PC-3 (cell line): ENCODE measurements around the gene TGM5.

ENCODE experiments used
- EZH2 ChIP-seq: fragments of 300-600 bp; sonication (generic); IDR thresholded peaks from one replicate; pipeline ENCODE4 v1.6.1; 2017; ENCODE audit warnings: antibody characterized with exemption, mild to moderate bottlenecking, low read length; ENCODE audit not compliant: unreplicated experiment
- TF ChIP-seq, protein P1 (sequence below): fragments of 300-600 bp; sonication (generic); conservative IDR thresholded peaks from 2 replicates; pipeline ENCODE4 v1.5.1; 2017; ENCODE audit warnings: antibody characterized with exemption, low read depth, mild to moderate bottlenecking, low read length

- TF ChIP-seq, protein P1, sequence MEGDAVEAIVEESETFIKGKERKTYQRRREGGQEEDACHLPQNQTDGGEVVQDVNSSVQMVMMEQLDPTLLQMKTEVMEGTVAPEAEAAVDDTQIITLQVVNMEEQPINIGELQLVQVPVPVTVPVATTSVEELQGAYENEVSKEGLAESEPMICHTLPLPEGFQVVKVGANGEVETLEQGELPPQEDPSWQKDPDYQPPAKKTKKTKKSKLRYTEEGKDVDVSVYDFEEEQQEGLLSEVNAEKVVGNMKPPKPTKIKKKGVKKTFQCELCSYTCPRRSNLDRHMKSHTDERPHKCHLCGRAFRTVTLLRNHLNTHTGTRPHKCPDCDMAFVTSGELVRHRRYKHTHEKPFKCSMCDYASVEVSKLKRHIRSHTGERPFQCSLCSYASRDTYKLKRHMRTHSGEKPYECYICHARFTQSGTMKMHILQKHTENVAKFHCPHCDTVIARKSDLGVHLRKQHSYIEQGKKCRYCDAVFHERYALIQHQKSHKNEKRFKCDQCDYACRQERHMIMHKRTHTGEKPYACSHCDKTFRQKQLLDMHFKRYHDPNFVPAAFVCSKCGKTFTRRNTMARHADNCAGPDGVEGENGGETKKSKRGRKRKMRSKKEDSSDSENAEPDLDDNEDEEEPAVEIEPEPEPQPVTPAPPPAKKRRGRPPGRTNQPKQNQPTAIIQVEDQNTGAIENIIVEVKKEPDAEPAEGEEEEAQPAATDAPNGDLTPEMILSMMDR = no peak
- TF ChIP-seq EZH2 = no peak
Measured at GRCh38 chr15:43210172-43210745, 56.5 kb downstream of the TGM5 start.
